Stimulated activated CD8-positive, alpha-beta memory T cell treated with anti-CD3 and anti-CD28 coated beads, Interleukin-2, amount 100 ng/mL, for 48 hours (primary cell): ENCODE data around the gene ANGEL2.
"Not testable (repeated sequence)": the region's sequence is repeated elsewhere in the genome, so short reads cannot be mapped to it uniquely, and the experiment has no call there.

Experiments used
- DNase-seq, 2 donors: peaks; one replicate each; pipeline ENCODE4 v3.0.0-alpha.2; 2020; ENCODE audit warnings: low read depth in 2 of 2

ANGEL2 gene

GRCh38 chr1:213017447-213018273 lies 2.0 kb upstream of the ANGEL2 start:
- DNase-seq = no peak

GRCh38 chr1:213014642-213015041 lies 1.0 kb downstream of the ANGEL2 start:
- DNase-seq = no peak

- no peak for DNase-seq
These were observed 7.1 kb downstream of the ANGEL2 start for GRCh38 chr1:213008564-213008963.

- no peak for DNase-seq
These were observed 12.4 kb downstream of the ANGEL2 start for GRCh38 chr1:213003256-213003655.

- no peak for DNase-seq
These were observed 20.7 kb downstream of the ANGEL2 start for GRCh38 chr1:212994926-212995325.

GRCh38 chr1:212993960-212994359 lies 21.7 kb downstream of the ANGEL2 start:
- not testable (repeated sequence) for DNase-seq

GRCh38 chr1:212990276-212990675 lies 25.4 kb downstream of the ANGEL2 start:
- no peak for DNase-seq

GRCh38 chr1:212987702-212988322 lies 27.9 kb downstream of the ANGEL2 start:
- DNase-seq = no peak

- DNase-seq = no peak
These were observed 29.1 kb downstream of the ANGEL2 start for GRCh38 chr1:212986551-212986950.

GRCh38 chr1:212984522-212985291 lies 31.0 kb downstream of the ANGEL2 start:
- no peak for DNase-seq

GRCh38 chr1:212983482-212983881 lies 32.2 kb downstream of the ANGEL2 start:
- no peak for DNase-seq

- no peak for DNase-seq
These were observed 33.1 kb downstream of the ANGEL2 start for GRCh38 chr1:212982430-212983152.

- no peak for DNase-seq
These were observed 33.9 kb downstream of the ANGEL2 start for GRCh38 chr1:212981571-212982328.

GRCh38 chr1:212981025-212981495 lies 34.6 kb downstream of the ANGEL2 start:
- no peak for DNase-seq

GRCh38 chr1:212980123-212980785 lies 35.4 kb downstream of the ANGEL2 start:
- no peak for DNase-seq

GRCh38 chr1:212979340-212980122 lies 36.1 kb downstream of the ANGEL2 start:
- peak; percentile 22 to 28 for DNase-seq

- no peak for DNase-seq
These were observed 37.7 kb downstream of the ANGEL2 start for GRCh38 chr1:212977781-212978645.

- DNase-seq = no peak
These were observed 39.1 kb downstream of the ANGEL2 start for GRCh38 chr1:212976586-212976985.
